Measurements from ENCODE around the gene SLC25A5. TPM values are rescaled to one million over a fixed set of nuclear protein-coding genes. Genes with fewer than 3 reads are reported as not detected.

Gene SLC25A5
- total RNA-seq, 1 donor = 165 TPM

GRCh38 chrX:119455264-119455663, 13.0 kb upstream of the SLC25A5 start:
- H3K36me3 ChIP-seq (ENCODE audit: insufficient read depth, low read length) = no peaks in the 10 kb centered on the region
- H2AFZ ChIP-seq (ENCODE audit: low read length) = no peak overlapping the region
- no peak overlapping the region for H3K4me2 ChIP-seq (ENCODE audit: insufficient read depth, low read length)
- H3K4me3 ChIP-seq (ENCODE audit: insufficient read depth, low read length) = no peak overlapping the region
- H3K79me2 ChIP-seq (ENCODE audit: insufficient read depth, low read length) = no peaks in the 10 kb centered on the region
- no peak for DNase-seq (ENCODE audit: insufficient read length, low spot score, missing footprints)
- peaks cover 5% of the 10 kb centered on the region for H3K4me1 ChIP-seq (ENCODE audit: insufficient read depth, low read length)
- TF ChIP-seq CTCF (IDR thresholded peaks at IDR 0.05; ENCODE audit: extremely low read depth, low read depth, low read length) = no peak
- H3K27ac ChIP-seq (ENCODE audit: low read depth, low read length) = no peak overlapping the region
- H3K27me3 ChIP-seq (ENCODE audit: insufficient read depth, low read length) = no peaks in the 10 kb centered on the region
- H4K20me1 ChIP-seq (ENCODE audit: insufficient read depth, low read length) = no peaks in the 10 kb centered on the region
- H3K9me3 ChIP-seq (ENCODE audit: low read depth, low read length) = no peaks in the 10 kb centered on the region

GRCh38 chrX:119459181-119459580, 9.1 kb upstream of the SLC25A5 start:
- H3K4me2 ChIP-seq (ENCODE audit: insufficient read depth, low read length) = no peak overlapping the region
- H3K9me3 ChIP-seq (ENCODE audit: low read depth, low read length) = no peaks in the 10 kb centered on the region
- TF ChIP-seq CTCF (IDR thresholded peaks at IDR 0.05; ENCODE audit: extremely low read depth, low read depth, low read length) = no peak
- peaks cover 5% of the 10 kb centered on the region for H3K4me1 ChIP-seq (ENCODE audit: insufficient read depth, low read length)
- no peaks in the 10 kb centered on the region for H4K20me1 ChIP-seq (ENCODE audit: insufficient read depth, low read length)
- DNase-seq (ENCODE audit: insufficient read length, low spot score, missing footprints) = peak; percentile 70
- H3K27ac ChIP-seq (ENCODE audit: low read depth, low read length) = peak overlapping the region; percentile 41
- no peaks in the 10 kb centered on the region for H3K36me3 ChIP-seq (ENCODE audit: insufficient read depth, low read length)
- H3K27me3 ChIP-seq (ENCODE audit: insufficient read depth, low read length) = no peaks in the 10 kb centered on the region
- no peak overlapping the region for H2AFZ ChIP-seq (ENCODE audit: low read length)
- H3K4me3 ChIP-seq (ENCODE audit: insufficient read depth, low read length) = no peak overlapping the region
- H3K79me2 ChIP-seq (ENCODE audit: insufficient read depth, low read length) = no peaks in the 10 kb centered on the region

- H4K20me1 ChIP-seq (ENCODE audit: insufficient read depth, low read length) = peaks cover 9% of the 10 kb centered on the region
- no peaks in the 10 kb centered on the region for H3K4me1 ChIP-seq (ENCODE audit: insufficient read depth, low read length)
- no peak for DNase-seq (ENCODE audit: insufficient read length, low spot score, missing footprints)
- H3K27ac ChIP-seq (ENCODE audit: low read depth, low read length) = no peak overlapping the region
- TF ChIP-seq CTCF (IDR thresholded peaks at IDR 0.05; ENCODE audit: extremely low read depth, low read depth, low read length) = no peak
- H3K36me3 ChIP-seq (ENCODE audit: insufficient read depth, low read length) = peaks cover 7% of the 10 kb centered on the region
- no peaks in the 10 kb centered on the region for H3K27me3 ChIP-seq (ENCODE audit: insufficient read depth, low read length)
- H3K4me3 ChIP-seq (ENCODE audit: insufficient read depth, low read length) = no peak overlapping the region
- peaks cover 4% of the 10 kb centered on the region for H3K79me2 ChIP-seq (ENCODE audit: insufficient read depth, low read length)
- H2AFZ ChIP-seq (ENCODE audit: low read length) = no peak overlapping the region
- no peaks in the 10 kb centered on the region for H3K9me3 ChIP-seq (ENCODE audit: low read depth, low read length)
- H3K4me2 ChIP-seq (ENCODE audit: insufficient read depth, low read length) = no peak overlapping the region
Measured at GRCh38 chrX:119465555-119465954, 2.7 kb upstream of the SLC25A5 start.

GRCh38 chrX:119466970-119467369, 1.3 kb upstream of the SLC25A5 start:
- Histone ChIP-seq H2AFZ (ENCODE audit: low read length) (no peak overlapping the region), H3K27me3 (ENCODE audit: insufficient read depth, low read length) (no peaks in the 10 kb centered on the region), H3K4me1 (ENCODE audit: insufficient read depth, low read length) (no peaks in the 10 kb centered on the region), H3K9me3 (ENCODE audit: low read depth, low read length) (no peaks in the 10 kb centered on the region), H3K4me2 (ENCODE audit: insufficient read depth, low read length) (no peak overlapping the region), H4K20me1 (ENCODE audit: insufficient read depth, low read length) (peaks cover 11% of the 10 kb centered on the region), H3K4me3 (ENCODE audit: insufficient read depth, low read length) (no peak overlapping the region), H3K27ac (ENCODE audit: low read depth, low read length) (no peak overlapping the region), H3K36me3 (ENCODE audit: insufficient read depth, low read length) (peaks cover 19% of the 10 kb centered on the region), H3K79me2 (ENCODE audit: insufficient read depth, low read length) (peaks cover 4% of the 10 kb centered on the region)
- TF ChIP-seq CTCF (IDR thresholded peaks at IDR 0.05; ENCODE audit: extremely low read depth, low read depth, low read length) = no peak
- no peak for DNase-seq (ENCODE audit: insufficient read length, low spot score, missing footprints)
